HG02973 (cell line): Measurements from ENCODE around the gene NPHS2.
"Not testable (repeated sequence)": the region's sequence is repeated elsewhere in the genome, so short reads cannot be mapped to it uniquely, and the experiment has no call there.

Experiments
- ATAC-seq: cut with Tn5 transposase; IDR thresholded peaks from one replicate; pipeline ENCODE4 v1.9.1; 2021; ENCODE audit warnings: moderate library complexity; ENCODE audit not compliant: unreplicated experiment

The NPHS2 gene

GRCh38 chr1:179548666-179549367, 26.9 kb downstream of the NPHS2 start:
- no peak for ATAC-seq

- ATAC-seq: no peak
These were observed 28.7 kb downstream of the NPHS2 start for GRCh38 chr1:179547021-179547535.

- no peak for ATAC-seq
These were observed 30.4 kb downstream of the NPHS2 start for GRCh38 chr1:179545321-179545720.

- ATAC-seq: no peak
These were observed 34.0 kb downstream of the NPHS2 start for GRCh38 chr1:179541774-179542173.

GRCh38 chr1:179530352-179530751, 45.4 kb downstream of the NPHS2 start:
- no peak for ATAC-seq

- ATAC-seq: no peak
These were observed 46.1 kb downstream of the NPHS2 start for GRCh38 chr1:179529482-179530195.

GRCh38 chr1:179518544-179518943, 57.2 kb downstream of the NPHS2 start:
- ATAC-seq: not testable (repeated sequence)

GRCh38 chr1:179516976-179517705, 58.6 kb downstream of the NPHS2 start:
- ATAC-seq: no peak

- no peak for ATAC-seq
These were observed 65.7 kb downstream of the NPHS2 start for GRCh38 chr1:179510038-179510437.

GRCh38 chr1:179509384-179509783, 66.4 kb downstream of the NPHS2 start:
- no peak for ATAC-seq

- ATAC-seq: no peak
These were observed 69.5 kb downstream of the NPHS2 start for GRCh38 chr1:179506199-179506598.
